GM18517 (cell line): ENCODE results near the gene ARHGEF7.
"Not testable (repeated sequence)": the region's sequence is repeated elsewhere in the genome, so short reads cannot be mapped to it uniquely, and the experiment has no call there.

Experiments
- ATAC-seq: cut with Tn5 transposase; IDR thresholded peaks from one replicate; pipeline ENCODE4 v1.9.1; 2021; ENCODE audit warnings: mild to moderate bottlenecking, moderate library complexity; ENCODE audit not compliant: unreplicated experiment

The ARHGEF7 gene

DNA sequence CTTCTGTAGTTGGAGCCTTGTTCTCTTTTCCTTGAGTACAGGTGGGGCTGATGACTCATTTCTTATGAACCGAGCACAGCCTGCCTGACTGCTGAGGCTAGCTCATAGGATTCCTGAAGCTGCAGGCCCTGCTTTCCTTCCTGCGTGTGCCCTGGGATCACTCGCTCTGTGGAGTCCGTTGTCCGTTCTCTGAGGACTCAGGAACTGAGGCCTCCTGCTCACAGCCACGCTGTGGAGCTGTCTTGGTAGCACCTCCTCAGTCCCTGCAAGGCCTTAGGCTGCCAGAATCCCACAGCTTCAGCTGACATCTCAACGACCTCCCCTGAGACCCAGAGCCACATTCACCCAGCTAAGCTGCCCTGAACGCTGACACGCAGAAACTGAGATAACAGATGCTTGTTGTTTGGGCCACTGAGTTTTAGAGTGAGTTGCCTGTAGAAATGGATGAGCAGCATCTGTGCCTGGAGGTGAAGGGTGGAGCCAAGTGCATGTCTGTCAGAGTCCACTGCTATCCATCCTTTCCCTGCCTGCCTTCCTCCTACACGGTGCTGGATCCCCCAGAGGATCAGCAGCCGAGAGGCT, 72.9 kb downstream of the ARHGEF7 start:
- no peak for ATAC-seq

DNA sequence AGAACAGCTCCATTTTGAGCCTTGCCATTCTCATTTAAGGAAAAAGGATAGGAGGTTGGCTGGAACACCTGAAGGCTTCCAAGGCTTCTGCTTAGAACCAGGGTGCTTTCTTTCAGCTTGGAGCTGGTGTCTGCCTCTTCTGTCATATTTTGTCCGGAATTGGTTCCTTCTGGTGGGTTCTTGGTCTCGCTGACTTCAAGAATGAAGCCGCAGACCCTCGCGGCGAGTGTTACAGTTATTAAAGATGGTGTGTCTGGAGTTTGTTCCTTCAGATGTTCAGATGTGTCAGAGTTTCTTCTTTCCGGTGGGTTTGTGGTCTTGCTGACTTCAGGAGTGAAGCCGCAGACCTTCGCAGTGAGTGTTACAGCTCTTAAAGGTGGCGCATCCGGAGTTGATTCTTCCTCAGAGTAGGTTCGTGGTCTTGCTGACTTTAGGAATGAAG, 74.0 kb downstream of the ARHGEF7 start:
- ATAC-seq = not testable (repeated sequence)

DNA sequence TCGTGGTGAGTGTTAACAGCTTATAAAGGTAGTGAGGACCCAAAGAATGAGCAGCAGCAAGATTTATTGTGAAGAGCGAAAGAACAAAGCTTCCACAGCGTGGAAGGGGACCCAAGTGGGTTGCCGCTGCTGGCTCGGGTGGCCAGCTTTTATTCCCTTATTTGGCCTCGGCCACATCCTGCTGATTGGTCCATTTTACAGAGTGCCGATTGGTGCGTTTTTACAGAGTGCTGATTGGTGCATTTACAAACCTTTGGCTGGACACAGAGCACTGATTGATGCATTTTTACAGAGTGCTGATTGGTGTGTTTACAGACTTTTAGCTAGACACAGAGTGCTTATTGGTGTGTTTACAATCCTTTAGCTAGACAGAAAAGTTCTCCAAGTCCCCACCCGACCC, 74.4 kb downstream of the ARHGEF7 start:
- not testable (repeated sequence) for ATAC-seq

DNA sequence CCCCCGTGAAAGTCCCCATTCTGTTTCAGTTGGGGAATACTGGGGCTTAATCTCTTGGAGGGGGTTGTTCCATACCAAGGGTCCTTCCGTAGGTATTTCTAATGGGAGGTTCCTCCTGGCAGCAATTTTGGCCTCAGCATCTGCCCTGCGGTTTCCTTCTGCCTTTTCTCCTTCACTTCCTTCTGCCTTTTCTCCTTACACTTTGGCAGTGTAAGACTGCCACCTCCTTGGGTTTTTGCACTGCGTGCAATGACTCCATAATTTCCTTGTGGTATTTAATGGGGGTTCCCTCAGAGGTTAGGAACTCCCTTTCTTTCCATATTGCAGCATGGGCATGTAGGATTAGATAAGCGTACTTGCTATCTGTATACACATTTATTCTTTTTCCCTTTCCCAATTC, 78.1 kb downstream of the ARHGEF7 start:
- not testable (repeated sequence) for ATAC-seq

DNA sequence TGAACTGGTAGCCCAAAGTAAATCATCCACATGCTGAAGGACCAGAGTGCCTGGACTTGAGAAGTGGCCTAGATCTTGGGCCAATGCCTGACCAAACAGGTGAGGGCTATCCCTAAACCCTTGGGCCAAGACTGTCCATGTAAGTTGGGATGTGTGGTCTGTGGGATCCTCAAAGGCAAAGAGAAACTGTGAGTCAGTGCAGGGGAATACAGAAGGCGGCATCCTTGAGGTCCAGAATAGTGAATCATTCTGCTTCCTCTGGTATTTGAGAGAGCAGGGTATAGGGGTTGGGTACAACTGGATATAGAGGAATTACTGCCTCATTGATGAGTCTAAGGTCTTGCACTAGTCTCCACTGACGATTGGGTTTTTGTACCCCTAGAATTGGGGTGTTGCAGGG, 79.5 kb downstream of the ARHGEF7 start:
- ATAC-seq = not testable (repeated sequence)

DNA sequence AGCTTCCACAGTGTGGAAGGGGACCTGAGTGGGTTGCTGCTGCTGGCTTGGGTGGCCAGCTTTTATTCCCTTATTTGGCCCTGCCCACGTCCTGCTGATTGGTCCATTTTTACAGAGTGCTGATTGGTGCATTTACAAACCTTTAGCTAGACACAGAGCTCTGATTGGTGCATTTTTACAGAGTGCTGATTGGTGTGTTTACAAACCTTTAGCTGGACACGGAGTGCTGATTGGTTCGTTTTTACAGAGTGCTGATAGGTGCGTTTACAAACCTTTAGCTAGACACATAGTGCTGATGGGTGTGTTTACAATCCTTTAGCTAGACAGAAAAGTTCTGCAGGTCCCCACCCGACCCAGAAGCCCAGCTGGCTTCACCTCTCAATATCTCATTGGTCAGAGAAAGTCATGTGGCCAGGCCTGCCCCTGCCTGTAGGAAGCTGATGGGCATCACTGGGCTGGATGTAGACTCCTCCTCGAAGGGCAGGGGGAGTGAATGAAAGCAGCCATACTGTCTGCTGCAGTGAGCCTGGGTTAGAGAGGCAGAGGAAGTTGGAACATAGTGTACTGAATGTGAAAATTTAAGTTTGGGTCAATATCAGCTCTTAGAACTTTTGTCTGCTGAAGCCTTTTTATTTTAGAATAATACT, 83.7 kb downstream of the ARHGEF7 start:
- ATAC-seq = not testable (repeated sequence)

DNA sequence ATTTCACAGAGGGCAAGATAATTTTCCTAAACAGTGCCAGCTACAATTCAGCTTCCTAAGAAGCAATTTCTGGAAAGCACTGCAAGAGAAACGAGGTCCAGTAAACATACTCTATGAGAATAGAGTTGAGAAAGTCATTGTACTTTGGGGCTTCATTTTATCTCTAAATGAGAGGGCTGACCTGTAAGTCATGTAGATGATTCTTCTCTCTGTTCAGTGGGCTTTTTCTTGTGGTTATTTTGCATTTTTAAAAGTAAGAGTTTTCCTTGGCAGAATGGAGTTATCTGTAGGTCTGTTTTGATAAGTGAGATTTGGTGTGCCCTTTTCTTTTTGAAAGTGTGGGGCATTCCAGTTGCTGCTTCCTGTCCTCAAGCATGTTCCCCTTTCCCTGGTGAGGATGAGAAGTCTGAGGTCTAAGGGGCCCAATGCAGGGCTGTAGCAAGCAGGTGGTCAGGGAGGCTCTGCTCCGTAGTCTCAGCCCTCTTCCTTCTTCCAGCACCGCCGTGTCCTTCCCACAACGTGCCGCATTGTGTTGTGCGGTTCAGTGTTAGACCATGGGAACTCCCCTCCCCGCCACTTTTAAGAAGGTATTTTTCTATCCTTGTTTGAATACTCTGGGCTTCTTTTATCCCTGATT, 86.3 kb downstream of the ARHGEF7 start:
- no peak for ATAC-seq

GRCh38 chr13:111202156-111202621, 87.1 kb downstream of the ARHGEF7 start:
- no peak for ATAC-seq

GRCh38 chr13:111202745-111203144, 87.6 kb downstream of the ARHGEF7 start:
- peak; percentile 56 for ATAC-seq

- ATAC-seq = no peak
Measured at GRCh38 chr13:111203736-111204389, 88.8 kb downstream of the ARHGEF7 start.

- no peak for ATAC-seq
Measured at GRCh38 chr13:111204438-111205177, 89.5 kb downstream of the ARHGEF7 start.

- no peak for ATAC-seq
Measured at GRCh38 chr13:111206148-111206547, 91.0 kb downstream of the ARHGEF7 start.

- no peak for ATAC-seq
Measured at GRCh38 chr13:111209613-111210012, 94.5 kb downstream of the ARHGEF7 start.

GRCh38 chr13:111210091-111210490, 95.0 kb downstream of the ARHGEF7 start:
- no peak for ATAC-seq

DNA sequence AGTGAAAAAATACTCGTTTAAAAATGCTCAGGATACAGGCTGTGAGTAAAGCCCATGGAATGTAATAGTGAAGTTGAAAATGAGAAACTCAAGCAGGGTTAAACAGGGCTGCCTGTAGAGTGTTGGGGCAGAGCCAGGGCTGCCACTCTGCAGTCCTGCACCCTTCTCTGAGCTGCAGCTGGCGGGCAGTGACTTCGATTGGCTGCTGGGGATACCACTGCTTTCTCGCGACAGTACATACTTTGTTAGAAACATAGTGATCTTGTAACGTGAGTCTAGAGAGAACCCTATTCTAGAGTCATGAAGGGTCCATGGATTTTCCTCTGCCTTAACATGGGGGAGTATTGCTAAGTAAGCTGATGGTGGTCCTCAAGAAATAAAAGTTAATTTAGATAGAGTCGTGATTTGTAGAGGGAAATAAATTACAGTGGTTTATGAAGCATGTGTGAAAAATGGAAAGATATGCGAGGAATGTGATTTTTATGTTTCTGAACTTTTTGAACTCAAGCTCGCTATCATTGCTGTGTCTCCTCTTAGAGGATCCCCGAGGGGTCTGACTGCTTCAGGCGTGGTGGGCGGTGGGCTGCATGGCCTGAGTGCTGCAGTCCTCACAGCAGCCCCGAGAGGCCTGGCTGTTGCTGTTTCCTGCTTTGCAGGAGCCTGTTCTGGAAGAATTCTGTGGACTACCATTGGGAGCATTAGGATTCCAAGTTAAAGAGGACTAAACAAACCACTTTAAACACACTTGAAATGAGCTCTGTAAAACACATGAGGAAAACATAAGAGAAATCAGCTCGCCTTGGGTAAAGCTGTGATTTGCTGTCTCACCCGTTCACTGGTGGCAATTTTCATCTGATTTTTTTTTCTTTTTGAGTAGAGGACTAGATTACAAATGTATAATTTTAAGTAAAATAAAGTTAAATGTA, 95.7 kb downstream of the ARHGEF7 start:
- no peak for ATAC-seq

GRCh38 chr13:111211789-111212516, 96.8 kb downstream of the ARHGEF7 start:
- no peak for ATAC-seq

DNA sequence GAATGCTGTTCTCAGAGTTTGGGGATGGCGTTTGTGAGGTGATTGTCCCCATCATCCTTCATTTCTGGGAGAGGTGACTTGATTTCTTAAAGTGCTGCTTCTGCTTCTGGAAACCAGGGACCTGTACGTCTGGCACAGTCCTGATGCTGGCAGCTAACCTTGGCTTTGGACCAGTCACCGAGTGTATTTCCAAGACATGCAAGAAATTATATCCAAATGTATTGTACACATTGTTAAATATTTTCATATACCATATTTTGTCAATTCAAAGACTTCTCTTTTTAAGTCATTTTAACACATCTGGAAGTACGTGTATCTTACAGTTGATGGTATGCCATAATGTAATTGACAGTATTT, 97.4 kb downstream of the ARHGEF7 start:
- no peak for ATAC-seq

DNA sequence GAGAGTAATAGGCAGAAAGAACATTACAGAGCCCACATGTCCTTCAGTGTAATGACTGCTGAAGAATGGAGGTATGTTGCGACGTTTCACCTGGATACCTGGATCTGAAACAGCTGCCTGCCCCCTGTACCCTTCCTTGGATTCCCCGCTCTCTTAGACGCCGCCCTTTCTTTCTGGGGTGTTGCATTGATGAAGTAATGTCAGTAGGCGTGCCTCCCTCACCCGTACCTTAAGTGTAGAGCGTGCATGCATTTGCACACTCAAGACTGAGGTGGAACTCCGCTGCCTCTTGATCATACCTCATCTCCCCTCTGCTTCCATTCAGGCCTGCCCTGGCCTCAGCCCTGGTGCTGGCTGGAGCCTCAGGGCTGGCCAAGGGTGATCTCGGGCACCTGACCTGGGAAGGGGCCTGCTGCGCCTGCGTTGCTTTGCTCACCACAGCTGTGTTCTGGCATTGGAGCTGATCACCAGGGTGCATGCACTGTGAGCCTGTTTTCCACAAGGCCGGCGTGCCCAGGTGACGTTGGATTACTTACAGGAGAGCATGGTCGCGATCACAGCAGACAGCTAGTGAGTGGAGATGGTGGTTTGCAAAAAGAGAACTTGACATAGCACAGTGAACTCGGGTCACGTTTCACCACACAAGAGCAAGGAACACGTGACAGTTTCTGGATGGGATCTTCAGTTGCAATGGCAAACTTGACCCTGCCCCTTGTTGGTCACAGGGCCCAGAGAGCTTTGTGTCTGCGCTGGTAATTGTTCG, 99.0 kb downstream of the ARHGEF7 start:
- ATAC-seq = no peak
